RWPE1 (cell line): Measurements from ENCODE around the gene PANX2.
A peak's percentile ranks its signal among the peaks of the same experiment; 100 is the strongest.

ENCODE experiments used
- CTCF ChIA-PET: fragments of 350-600 bp; sonication (Branson Sonifier 250); formaldehyde crosslinking; extraction: SDS; loops from one replicate; lab custom pipeline; 2021; lab: Yijun Ruan, JAX
- POLR2A ChIA-PET: fragments of 400-600 bp; formaldehyde crosslinking; extraction: SDS; loops from one replicate; lab custom pipeline; 2020; ENCODE audit warnings: antibody characterized with exemption; ENCODE audit not compliant: low non-redundant PET; lab: Yijun Ruan, JAX
- DNase-seq: peaks from one replicate; pipeline ENCODE4 v3.0.0; 2012; ENCODE audit warnings: low spot score
- H3K27ac ChIP-seq: fragments of 450-650 bp; 2 replicates; pipeline ENCODE4 v1.5.1; 2017
- CTCF ChIP-seq: fragments of 450-650 bp; conservative IDR thresholded peaks from 2 replicates; pipeline ENCODE4 v1.5.1; 2017; ENCODE audit warnings: low read depth, mild to moderate bottlenecking

PANX2 gene

DNA sequence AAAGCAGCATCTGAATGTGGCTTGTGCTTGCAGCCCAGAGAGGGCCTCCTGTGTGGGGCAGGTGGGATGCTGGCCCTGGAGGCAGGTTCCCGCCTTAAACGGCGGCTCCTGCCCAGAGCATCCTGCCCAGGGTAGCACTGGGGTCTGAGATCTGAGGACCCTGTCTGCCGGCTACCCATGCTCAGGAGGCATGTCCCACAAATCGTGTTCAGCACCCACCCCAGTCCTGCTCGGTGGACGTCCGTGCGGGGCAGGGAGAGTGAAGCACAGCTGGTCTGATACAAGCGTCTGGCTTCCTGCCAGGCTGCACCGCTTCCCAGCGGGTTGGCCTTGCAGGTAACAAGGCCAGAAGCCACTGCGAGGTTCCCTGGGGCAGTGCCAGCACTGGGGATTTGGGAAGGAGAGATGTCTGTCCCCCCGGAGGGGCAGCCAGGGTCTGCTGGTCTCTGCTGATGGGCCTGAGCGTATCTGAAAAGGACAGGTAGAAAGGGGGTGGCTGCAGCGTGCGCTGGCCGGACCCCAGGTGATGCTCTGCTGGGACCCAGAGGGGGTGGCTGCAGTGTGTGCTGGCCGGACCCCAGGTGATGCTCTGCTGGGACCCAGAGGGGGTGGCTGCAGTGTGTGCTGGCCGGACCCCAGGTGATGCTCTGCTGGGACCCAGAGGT is 18.8 kb downstream of the PANX2 start:
- POLR2A ChIA-PET = interaction anchor here (0.5 kb wide), 1 partner anchor 227 kb away, joined by 3 read pairs; no protein-coding TSS in a partner anchor
- DNase-seq = no peak
- CTCF ChIA-PET = no interaction called here
- H3K27ac ChIP-seq = peak overlapping the region; percentile 97
- TF ChIP-seq CTCF = no peak

DNA sequence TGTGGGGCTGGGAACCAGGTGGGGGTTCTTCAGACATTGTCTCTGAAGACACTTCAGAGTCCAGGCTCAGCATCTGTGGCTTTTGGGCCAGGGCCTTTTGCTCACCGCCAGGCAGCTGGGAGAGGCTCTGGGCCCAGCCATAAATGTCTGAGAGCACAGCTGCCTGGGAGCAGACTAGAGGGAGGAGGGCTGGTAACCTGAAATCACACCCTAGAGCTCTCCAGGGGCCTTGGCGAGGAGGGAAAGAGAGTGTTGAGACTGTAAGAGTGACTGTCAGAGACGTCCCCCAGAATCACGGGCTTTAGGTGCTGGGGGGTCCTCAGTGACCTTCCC is 19.3 kb downstream of the PANX2 start:
- ChIA-PET POLR2A (interaction anchor here (0.5 kb wide), 1 partner anchor 227 kb away, joined by 3 read pairs; no protein-coding TSS in a partner anchor), CTCF (no interaction called here)
- DNase-seq = no peak
- TF ChIP-seq CTCF = no peak
- H3K27ac ChIP-seq = peak overlapping the region; percentile 97

DNA sequence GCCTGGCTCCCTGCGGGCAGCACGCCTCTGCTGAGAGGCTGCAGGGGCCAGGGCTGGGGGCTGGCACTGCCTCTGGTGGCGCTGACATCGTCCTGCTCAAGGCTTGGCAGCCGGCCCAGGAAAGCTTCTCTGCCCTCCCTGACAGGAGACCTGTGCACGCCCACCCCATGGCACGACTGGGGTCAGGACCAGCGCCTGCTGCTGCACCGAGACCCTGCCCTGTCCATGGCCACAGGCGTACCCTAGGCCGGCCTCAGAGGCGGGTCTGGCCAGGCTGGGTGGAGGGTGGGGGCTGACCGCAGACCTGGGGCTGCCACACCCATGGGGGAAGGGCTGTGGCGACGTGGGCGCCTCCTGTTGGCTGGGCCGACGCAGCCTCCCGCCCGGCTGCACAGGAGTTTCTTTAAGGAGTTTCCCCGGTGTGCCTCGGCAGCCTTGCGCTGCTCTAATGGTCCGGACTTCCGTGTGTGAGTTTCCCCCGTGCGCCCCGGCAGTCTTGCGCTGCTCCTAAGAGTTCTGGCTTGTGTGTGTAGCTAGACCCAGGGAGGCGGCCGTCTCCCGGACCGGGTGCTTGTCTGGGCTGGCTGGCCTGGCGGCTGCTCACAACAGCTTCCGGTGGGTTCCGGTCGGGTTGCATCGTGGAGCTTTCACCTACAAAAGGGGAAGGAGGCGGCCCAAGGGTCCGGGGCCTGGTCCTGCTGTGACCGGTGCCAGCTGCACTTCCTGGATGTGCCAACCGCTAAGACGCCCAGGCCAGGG is 19.8 kb downstream of the PANX2 start:
- TF ChIP-seq CTCF = peak; percentile 47
- ChIA-PET CTCF (interaction anchor here (0.5 to 0.6 kb wide), 2 partner anchors 18 to 185 kb away, joined by 4 read pairs; no protein-coding TSS in a partner anchor), POLR2A (interaction anchor here (0.5 kb wide), 1 partner anchor 254 kb away, joined by 4 read pairs; no protein-coding TSS in a partner anchor)
- peak; percentile 62 for DNase-seq
- H3K27ac ChIP-seq = peak overlapping the region; percentile 97

DNA sequence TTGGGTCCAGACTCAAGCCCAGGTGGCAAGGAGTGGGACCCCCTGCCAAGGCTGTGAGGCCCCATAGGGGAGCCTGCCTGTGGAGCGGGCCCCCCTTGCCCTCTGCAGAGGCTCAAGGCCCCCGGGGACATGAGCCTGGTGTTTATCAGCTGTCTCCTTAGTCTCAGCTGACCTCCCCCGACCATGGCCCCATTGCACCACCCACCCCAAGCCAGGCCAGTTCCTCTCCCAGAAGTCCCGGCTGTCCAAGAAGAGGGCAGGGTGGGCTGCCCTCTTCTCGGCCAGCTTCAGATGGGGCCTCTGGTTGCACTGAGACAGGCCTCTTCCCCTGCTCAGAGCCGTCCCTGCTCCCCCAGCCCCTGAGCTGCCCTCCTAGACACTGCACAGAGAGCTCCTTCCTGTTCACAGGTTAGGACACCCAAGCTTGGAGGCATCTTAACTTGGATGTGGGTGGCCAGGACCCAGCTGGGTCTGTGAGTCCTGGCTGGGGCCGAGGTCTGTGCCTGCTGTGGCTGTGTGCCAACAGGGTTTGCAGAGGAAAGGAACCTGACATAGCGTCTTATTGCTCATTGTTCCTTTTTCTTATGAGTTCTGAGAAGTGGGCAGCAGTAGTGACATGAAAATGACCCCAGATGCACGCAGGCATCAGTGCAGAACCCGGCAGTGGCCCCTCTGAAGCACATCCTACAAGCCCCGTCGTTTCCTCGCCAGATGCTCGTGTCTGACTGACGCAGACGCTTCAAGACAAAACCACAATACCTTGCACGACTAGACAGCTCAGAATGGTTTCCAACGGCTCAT is 20.6 kb downstream of the PANX2 start:
- no peak for TF ChIP-seq CTCF
- no peak for DNase-seq
- ChIA-PET CTCF (interaction anchor here (0.5 to 0.6 kb wide), 2 partner anchors 19 to 184 kb away, joined by 4 read pairs; no protein-coding TSS in a partner anchor), POLR2A (no interaction called here)
- H3K27ac ChIP-seq = peak overlapping the region; percentile 97

DNA sequence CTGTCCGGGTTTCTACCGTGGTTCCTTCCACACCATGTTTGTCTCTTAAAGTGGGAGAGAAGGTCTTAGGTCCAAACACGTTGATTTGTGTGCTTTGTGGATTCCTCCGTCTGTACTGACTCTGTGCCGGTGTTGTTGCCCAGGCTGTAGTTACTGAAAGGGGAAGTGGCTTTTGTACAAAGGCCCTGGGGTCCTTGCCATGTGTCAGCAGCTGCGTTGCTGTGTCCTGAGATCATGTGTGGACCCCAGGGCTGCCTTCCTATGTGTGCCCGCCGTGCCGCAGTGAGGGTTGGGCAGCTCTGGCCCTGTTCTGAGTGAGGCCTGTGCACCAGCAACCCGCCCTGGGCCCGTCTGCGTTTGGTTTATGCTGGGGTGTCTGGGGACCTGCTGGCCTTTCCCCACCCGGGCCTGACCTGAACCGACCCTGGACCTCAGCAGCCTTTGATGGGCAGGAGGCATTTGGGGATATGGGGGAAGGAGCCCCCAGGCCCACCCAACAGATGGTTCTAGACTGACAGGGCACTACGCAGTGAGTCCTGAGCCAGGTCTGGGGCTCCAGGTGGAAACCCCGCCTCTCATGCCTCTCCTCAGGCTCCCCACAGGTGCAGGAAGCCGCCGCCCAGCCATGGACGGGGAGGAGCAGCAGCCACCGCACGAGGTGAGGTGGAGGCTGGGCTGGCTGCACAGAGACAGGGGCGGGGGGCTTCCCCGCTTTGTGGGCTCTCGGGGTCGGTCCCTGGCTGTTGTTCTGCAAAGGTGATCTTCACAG is 22.1 kb downstream of the PANX2 start:
- ChIA-PET CTCF (no interaction called here), POLR2A (no interaction called here)
- peak overlapping the region; percentile 97 for H3K27ac ChIP-seq
- TF ChIP-seq CTCF = no peak
- DNase-seq = no peak
